ENCODE data around the gene ASIC4.

ASIC4 gene

GRCh38 chr2:219572237-219573001, 58.1 kb downstream of the ASIC4 start, which contains the start of gene INHA:
Gene INHA, plus strand, starts transcription at chr2:219572310. Its CDS starts 65 bp downstream, at chr2:219572375.
- no peak for DNase-seq
- in situ Hi-C loops (cut with MboI; ENCODE audit: low pct_unique_long_range_greater_than_20kb, low sequenced_read_pairs), result no loop called here

GRCh38 chr2:219573166-219573565, 58.9 kb downstream of the ASIC4 start:
- DNase-seq, result no peak
- in situ Hi-C loops (cut with MboI; ENCODE audit: low pct_unique_long_range_greater_than_20kb, low sequenced_read_pairs), result no loop called here

- in situ Hi-C loops (cut with MboI; ENCODE audit: low pct_unique_long_range_greater_than_20kb, low sequenced_read_pairs), result no loop called here
- DNase-seq, result no peak
Measured at GRCh38 chr2:219574484-219575311, 60.4 kb downstream of the ASIC4 start.

GRCh38 chr2:219575566-219576504, 61.6 kb downstream of the ASIC4 start:
- in situ Hi-C loops (cut with MboI; ENCODE audit: low pct_unique_long_range_greater_than_20kb, low sequenced_read_pairs), result no loop called here
- no peak for DNase-seq

GRCh38 chr2:219576505-219577388, 62.5 kb downstream of the ASIC4 start:
- no peak for DNase-seq
- in situ Hi-C loops (cut with MboI; ENCODE audit: low pct_unique_long_range_greater_than_20kb, low sequenced_read_pairs), result no loop called here

- in situ Hi-C loops (cut with MboI; ENCODE audit: low pct_unique_long_range_greater_than_20kb, low sequenced_read_pairs), result no loop called here
- no peak for DNase-seq
Measured at GRCh38 chr2:219578811-219579613, 64.7 kb downstream of the ASIC4 start.

- in situ Hi-C loops (cut with MboI; ENCODE audit: low pct_unique_long_range_greater_than_20kb, low sequenced_read_pairs), result no loop called here
- no peak for DNase-seq
Measured at GRCh38 chr2:219581346-219581745, 67.1 kb downstream of the ASIC4 start.

Measured in KBM-7 (cell line).